H9 (cell line): ENCODE results near the gene CDK14. TPM values are rescaled to one million over a fixed set of nuclear protein-coding genes. Genes with fewer than 3 reads are reported as not detected.

Experiments used
- DNase-seq: peaks from one replicate; pipeline ENCODE4 v3.0.0-alpha.2; 2017
- H2AFZ ChIP-seq: one replicate; pipeline ENCODE4 v1.6.1; 2013; ENCODE audit warnings: mild to moderate bottlenecking, low read length, control low read depth, moderate library complexity
- H2AK5ac ChIP-seq: 2 replicates; pipeline ENCODE4 v1.6.1; 2013; ENCODE audit warnings: low read length, control low read depth, mixed read lengths; ENCODE audit not compliant: insufficient read length
- H2BK120ac ChIP-seq: one replicate; pipeline ENCODE4 v1.6.1; 2013; ENCODE audit warnings: low read depth, mild to moderate bottlenecking, low read length, control low read depth, inconsistent platforms; ENCODE audit not compliant: poor library complexity, severe bottlenecking
- H2BK12ac ChIP-seq: 2 replicates; pipeline ENCODE4 v1.6.1; 2013; ENCODE audit warnings: low read length, control low read depth, mixed read lengths, low read depth; ENCODE audit not compliant: insufficient read length
- H2BK15ac ChIP-seq: 2 replicates; pipeline ENCODE4 v1.6.1; 2013; ENCODE audit warnings: low read depth, low read length, control low read depth
- H2BK20ac ChIP-seq: one replicate; pipeline ENCODE4 v1.6.1; 2013; ENCODE audit warnings: low read depth, mild to moderate bottlenecking, low read length, control low read depth, inconsistent platforms; ENCODE audit not compliant: poor library complexity, severe bottlenecking
- H2BK5ac ChIP-seq: 2 replicates; pipeline ENCODE4 v1.6.1; 2013; ENCODE audit warnings: low read length, control low read depth, mixed read lengths; ENCODE audit not compliant: insufficient read length
- H3K14ac ChIP-seq: 2 replicates; pipeline ENCODE4 v1.6.1; 2013; ENCODE audit warnings: low read length, control low read depth; ENCODE audit not compliant: insufficient read depth
- H3K18ac ChIP-seq: 2 replicates; pipeline ENCODE4 v1.6.1; 2013; ENCODE audit warnings: low read depth, mild to moderate bottlenecking, mixed read lengths, low read length, control low read depth; ENCODE audit not compliant: insufficient read length
- H3K23ac ChIP-seq: 2 replicates; pipeline ENCODE4 v1.6.1; 2013; ENCODE audit warnings: low read length, control low read depth, mixed read lengths, low read depth; ENCODE audit not compliant: insufficient read length
- H3K23me2 ChIP-seq: 2 replicates; pipeline ENCODE4 v1.6.1; 2013; ENCODE audit warnings: low read depth, mild to moderate bottlenecking, mixed read lengths, low read length, control low read depth; ENCODE audit not compliant: insufficient read length, poor library complexity, severe bottlenecking
- H3K27ac ChIP-seq: 2 replicates; pipeline ENCODE4 v1.5.1; 2013; ENCODE audit warnings: low read length, control low read depth, mixed read lengths, low read depth; ENCODE audit not compliant: insufficient read length
- H3K27me3 ChIP-seq: 2 replicates; pipeline ENCODE4 v1.6.1; 2013; ENCODE audit warnings: low read length, control low read depth, inconsistent platforms; ENCODE audit not compliant: insufficient read depth
- H3K4ac ChIP-seq: 2 replicates; pipeline ENCODE4 v1.6.1; 2013; ENCODE audit warnings: low read depth, mild to moderate bottlenecking, control low read depth, inconsistent platforms, low read length, moderate library complexity
- H3K4me1 ChIP-seq: 2 replicates; pipeline ENCODE4 v1.6.1; 2013; ENCODE audit warnings: low read length, control low read depth, inconsistent platforms; ENCODE audit not compliant: insufficient read depth
- H3K4me2 ChIP-seq: 2 replicates; pipeline ENCODE4 v1.6.1; 2013; ENCODE audit warnings: low read length, control low read depth, mixed read lengths; ENCODE audit not compliant: insufficient read length, insufficient read depth
- H3K56ac ChIP-seq: 2 replicates; pipeline ENCODE4 v1.6.1; 2013; ENCODE audit warnings: low read depth, mild to moderate bottlenecking, mixed read lengths, low read length, control low read depth; ENCODE audit not compliant: insufficient read length
- H3K79me1 ChIP-seq: 2 replicates; pipeline ENCODE4 v1.6.1; 2013; ENCODE audit warnings: low read depth, mild to moderate bottlenecking, moderate library complexity, low read length, control low read depth, inconsistent platforms; ENCODE audit not compliant: insufficient read depth, poor library complexity, severe bottlenecking
- H3K79me2 ChIP-seq: 2 replicates; pipeline ENCODE4 v1.6.1; 2013; ENCODE audit warnings: low read length, control low read depth, inconsistent platforms; ENCODE audit not compliant: insufficient read depth
- H3K9ac ChIP-seq: 2 replicates; pipeline ENCODE4 v1.6.1; 2013; ENCODE audit warnings: low read length, control low read depth, mixed read lengths; ENCODE audit not compliant: insufficient read length; ENCODE audit errors: extremely low read depth
- H3K9me3 ChIP-seq: one replicate; pipeline ENCODE4 v1.6.1; 2013; ENCODE audit warnings: low read depth, low read length, inconsistent platforms; ENCODE audit not compliant: control insufficient read depth
- H3T11ph ChIP-seq: one replicate; pipeline ENCODE4 v1.6.1; 2013; ENCODE audit warnings: mild to moderate bottlenecking, low read length, control low read depth, inconsistent platforms
- H4K20me1 ChIP-seq: one replicate; pipeline ENCODE4 v1.6.1; 2013; ENCODE audit not compliant: control insufficient read depth, insufficient read length, insufficient read depth
- H4K5ac ChIP-seq: 2 replicates; pipeline ENCODE4 v1.6.1; 2013; ENCODE audit warnings: low read depth, mild to moderate bottlenecking, mixed read lengths, low read length, control low read depth; ENCODE audit not compliant: insufficient read length
- H4K8ac ChIP-seq: replicated peaks from 2 replicates; pipeline ENCODE4 v1.6.1; 2013; ENCODE audit warnings: low read length, control low read depth, mixed read lengths, low read depth; ENCODE audit not compliant: insufficient read length
- H4K91ac ChIP-seq: 2 replicates; pipeline ENCODE4 v1.6.1; 2013; ENCODE audit warnings: low read depth, mild to moderate bottlenecking, moderate library complexity, mixed read lengths, low read length, control low read depth; ENCODE audit not compliant: insufficient read length
- H3K27ac Mint-ChIP-seq, 3 experiments: 2 replicates in 2 of 3; 3 replicates in 1 of 3; pipeline ENCODE4 v1.8.0; 2020 to 2021; ENCODE audit warnings: mixed read lengths in 3 of 3, mild to moderate bottlenecking in 1 of 3, moderate library complexity in 1 of 3
- H3K27me3 Mint-ChIP-seq: 2 replicates; pipeline ENCODE4 v1.8.0; 2021; ENCODE audit warnings: low read depth, mild to moderate bottlenecking, moderate library complexity, mixed read lengths
- H3K36me3 Mint-ChIP-seq, 3 experiments: 2 replicates in 2 of 3; 3 replicates in 1 of 3; pipeline ENCODE4 v1.8.0; 2020 to 2021; ENCODE audit warnings: low read depth in 3 of 3, mixed read lengths in 3 of 3; ENCODE audit not compliant: insufficient read depth in 1 of 3
- H3K4me1 Mint-ChIP-seq, 2 experiments: 2 replicates each; pipeline ENCODE4 v1.8.0; 2020; ENCODE audit warnings: mixed read lengths in 2 of 2
- H3K4me3 Mint-ChIP-seq, 2 experiments: 2 replicates in 1 of 2; 3 replicates in 1 of 2; pipeline ENCODE4 v1.8.0; 2020 to 2021; ENCODE audit warnings: mild to moderate bottlenecking in 2 of 2, mixed read lengths in 2 of 2, moderate library complexity in 1 of 2
- H3K9me3 Mint-ChIP-seq, 2 experiments: 2 replicates in 1 of 2; 3 replicates in 1 of 2; pipeline ENCODE4 v1.8.0; 2020; ENCODE audit warnings: mild to moderate bottlenecking in 2 of 2, mixed read lengths in 2 of 2, moderate library complexity in 1 of 2
- CTCF ChIP-seq: fragments of 200-600 bp; sonication (generic); conservative IDR thresholded peaks from 3 replicates; pipeline ENCODE4 v1.8.0; 2021; ENCODE audit warnings: antibody characterized with exemption, mild to moderate bottlenecking
- whole genome bisulfite sequencing: extraction: QIAGEN DNeasy Blood & Tissue Kit; methylation state at CpG from one replicate; pipeline ENCODE4 v1.1.7; 2013; ENCODE audit warnings: missing lambda C conversion rate, low lambda C conversion rate, mixed read lengths; ENCODE audit not compliant: insufficient read length; ENCODE audit errors: extremely low coverage; 5-methylcytosine and 5-hydroxymethylcytosine counted together
- total RNA-seq: library from RNA; stranded (reverse); gene quantifications from 2 replicates; pipeline ENCODE4 v1.2.1, GENCODE V29; 2021

Gene CDK14
- total RNA-seq, 1 experiment from 2014 or later = 23.9 TPM

GRCh38 chr7:90625562-90625961, 29.4 kb downstream of the CDK14 start:
- Mint-ChIP-seq H3K27me3 (peaks cover 6% of the 10 kb centered on the region), H3K9me3 (no peaks in the 10 kb centered on the region), H3K36me3 (peaks cover 0 to 2% (median 0%) of the 10 kb centered on the region in 3 experiments; a peak in 2 of 7 replicates), H3K27ac (peak overlapping the region in 2 of 3 experiments; percentile 75 to 93; a peak in 3 of 7 replicates), H3K4me1 (peaks cover 57 to 64% of the 10 kb centered on the region in 2 experiments), H3K4me3 (0 out of 5 replicates have a peak overlapping the region, but pooled peaks of 1 of the 2 experiments have one; percentile 61)
- Histone ChIP-seq H3K79me1 (no peaks in the 10 kb centered on the region), H2BK120ac (no peak overlapping the region), H3K14ac (no peak overlapping the region), H2AFZ (no peak overlapping the region), H3K27ac (peak overlapping the region; percentile 77), H4K91ac (no peak overlapping the region), H3K23me2 (no peaks in the 10 kb centered on the region), H3K27me3 (no peaks in the 10 kb centered on the region; the same call in 1 of the 2 replicates), H2BK12ac (no peak overlapping the region), H2BK20ac (no peak overlapping the region), H2AK5ac (no peak overlapping the region), H2BK5ac (no peak overlapping the region), H3K4ac (no peak overlapping the region), H3T11ph (no peak overlapping the region), H3K79me2 (no peaks in the 10 kb centered on the region), H3K23ac (no peak overlapping the region), H3K4me2 (peak overlapping the region; percentile 40), H3K18ac (no peak overlapping the region), H3K56ac (no peak overlapping the region), H4K20me1 (no peaks in the 10 kb centered on the region), H3K9ac (no peak overlapping the region), H3K4me1 (peaks cover 18% of the 10 kb centered on the region; the same call in 1 of the 2 replicates), H4K8ac (no peak overlapping the region), H3K9me3 (no peaks in the 10 kb centered on the region), H4K5ac (no peak overlapping the region), H2BK15ac (no peak overlapping the region)
- no peak for DNase-seq
- WGBS = no CpG with 5 or more reads among the region's 3 CpGs
- TF ChIP-seq CTCF = no peak
